IMR-90 (cell line): Measurements from ENCODE around the gene RBPJ. TPM values are rescaled to one million over a fixed set of nuclear protein-coding genes. Genes with fewer than 3 reads are reported as not detected.

Source experiments
- ATAC-seq: fragments of 200-7000 bp; cut with Tn5 transposase; 2 replicates; pipeline ENCODE4 v1.9.1; 2020; ENCODE audit warnings: low read depth, mild to moderate bottlenecking, moderate library complexity
- BruUV-seq: library from RNA; stranded (reverse); fragments of 400-500 nt; replicated peaks from 2 replicates; lab custom pipeline; 2021; lab: Mats Ljungman, UMichigan
- CTCF ChIA-PET: fragments of 300-600 bp; formaldehyde crosslinking; extraction: SDS; loops from one replicate; lab custom pipeline; 2021; ENCODE audit warnings: antibody characterized with exemption; lab: Yijun Ruan, JAX
- POLR2A ChIA-PET: fragments of 300-600 bp; sonication (Branson Sonifier 250); formaldehyde crosslinking; loops from one replicate; lab custom pipeline; 2022; ENCODE audit warnings: antibody characterized with exemption; ENCODE audit not compliant: unreplicated experiment; lab: Charles Lee
- DNase-seq: peaks from one replicate; pipeline ENCODE4 v3.0.0; 2013
- H2AFZ ChIP-seq: replicated peaks from 2 replicates; pipeline ENCODE3; 2013; ENCODE audit warnings: low read length, mild to moderate bottlenecking; ENCODE audit not compliant: poor library complexity
- H2AK5ac ChIP-seq: 2 replicates; pipeline ENCODE4 v1.6.1; 2013; ENCODE audit warnings: low read depth, low read length, inconsistent platforms
- H2AK9ac ChIP-seq: replicated peaks from 2 replicates; pipeline ENCODE3; 2013; ENCODE audit warnings: mild to moderate bottlenecking, low read depth, low read length, moderate library complexity; ENCODE audit not compliant: poor library complexity
- H2BK120ac ChIP-seq: 2 replicates; pipeline ENCODE4 v1.6.1; 2013; ENCODE audit warnings: low read depth, low read length, inconsistent platforms
- H2BK15ac ChIP-seq: 3 replicates; pipeline ENCODE4 v1.6.1; 2013; ENCODE audit warnings: low read depth, low read length, inconsistent platforms
- H2BK20ac ChIP-seq: 2 replicates; pipeline ENCODE4 v1.6.1; 2013; ENCODE audit warnings: low read depth, mild to moderate bottlenecking, inconsistent platforms, low read length, moderate library complexity
- H2BK5ac ChIP-seq: 2 replicates; pipeline ENCODE4 v1.6.1; 2013; ENCODE audit warnings: mild to moderate bottlenecking, low read depth, low read length, inconsistent platforms; ENCODE audit not compliant: poor library complexity, severe bottlenecking
- H3K14ac ChIP-seq: replicated peaks from 2 replicates; pipeline ENCODE4 v1.6.1; 2013; ENCODE audit warnings: low read depth, low read length, inconsistent platforms
- H3K18ac ChIP-seq: 2 replicates; pipeline ENCODE4 v1.6.1; 2013; ENCODE audit warnings: low read depth, low read length, control low read depth
- H3K23ac ChIP-seq: 2 replicates; pipeline ENCODE4 v1.6.1; 2013; ENCODE audit warnings: low read depth, low read length, inconsistent platforms
- H3K27ac ChIP-seq: 2 replicates; pipeline ENCODE4 v1.5.1; 2013; ENCODE audit warnings: mild to moderate bottlenecking, control low read depth, low read length; ENCODE audit not compliant: insufficient read depth
- H3K27me3 ChIP-seq: 2 replicates; pipeline ENCODE4 v1.6.1; 2013; ENCODE audit warnings: low read length; ENCODE audit not compliant: control insufficient read depth, insufficient read depth
- H3K36me3 ChIP-seq: 2 replicates; pipeline ENCODE4 v1.6.1; 2013; ENCODE audit warnings: low read length, mixed read lengths; ENCODE audit not compliant: control insufficient read depth, insufficient read depth
- H3K4ac ChIP-seq: 2 replicates; pipeline ENCODE4 v1.6.1; 2013; ENCODE audit warnings: low read depth, low read length, inconsistent platforms
- H3K4me1 ChIP-seq: 2 replicates; pipeline ENCODE4 v1.6.1; 2013; ENCODE audit warnings: low read length, mixed read lengths; ENCODE audit not compliant: control insufficient read depth, insufficient read depth
- H3K4me2 ChIP-seq: 2 replicates; pipeline ENCODE4 v1.6.1; 2013; ENCODE audit warnings: low read depth, mild to moderate bottlenecking, control low read depth, low read length, moderate library complexity
- H3K4me3 ChIP-seq: 2 replicates; pipeline ENCODE4 v1.5.1; 2013; ENCODE audit warnings: low read depth, mild to moderate bottlenecking, control low read depth, low read length, moderate library complexity; ENCODE audit not compliant: insufficient read depth
- H3K56ac ChIP-seq: 2 replicates; pipeline ENCODE4 v1.6.1; 2013; ENCODE audit warnings: low read length, inconsistent platforms; ENCODE audit not compliant: insufficient read depth; ENCODE audit errors: extremely low read depth
- H3K79me1 ChIP-seq, 2 experiments: 2 replicates each; pipeline ENCODE4 v1.6.1; 2013; ENCODE audit warnings: low read length in 2 of 2, inconsistent platforms in 1 of 2, low read depth in 1 of 2
- H3K9ac ChIP-seq: 2 replicates; pipeline ENCODE4 v1.6.1; 2013; ENCODE audit warnings: low read depth, low read length, control low read depth
- H3K9me1 ChIP-seq: 2 replicates; pipeline ENCODE4 v1.6.1; 2013; ENCODE audit warnings: low read length, inconsistent platforms; ENCODE audit not compliant: insufficient read depth
- H3K9me3 ChIP-seq: 2 replicates; pipeline ENCODE4 v1.6.1; 2013; ENCODE audit warnings: low read length; ENCODE audit not compliant: control insufficient read depth, insufficient read depth
- H4K20me1 ChIP-seq: 2 replicates; pipeline ENCODE4 v1.6.1; 2013; ENCODE audit warnings: low read length, inconsistent platforms; ENCODE audit not compliant: insufficient read depth
- H4K5ac ChIP-seq: 2 replicates; pipeline ENCODE4 v1.6.1; 2013; ENCODE audit warnings: mild to moderate bottlenecking, low read depth, low read length, control low read depth
- H4K8ac ChIP-seq, 2 experiments: 2 replicates each; pipeline ENCODE4 v1.6.1; 2013; ENCODE audit warnings: low read depth in 2 of 2, low read length in 2 of 2, control low read depth in 1 of 2, inconsistent platforms in 1 of 2
- H4K91ac ChIP-seq: 2 replicates; pipeline ENCODE4 v1.6.1; 2013; ENCODE audit warnings: low read depth, low read length, inconsistent platforms; ENCODE audit not compliant: insufficient read depth
- BHLHE40 ChIP-seq: fragments of 150-350 bp; IDR thresholded peaks from 2 replicates; pipeline ENCODE4 v1.6.1; 2016; ENCODE audit warnings: mild to moderate bottlenecking, low read depth, low read length
- CEBPB ChIP-seq: IDR thresholded peaks from 2 replicates; pipeline ENCODE4 v1.6.1; 2012; ENCODE audit warnings: low read depth, low read length, improper control_type of control experiment
- CHD1 ChIP-seq: IDR thresholded peaks from 2 replicates; pipeline ENCODE4 v1.6.1; 2012; ENCODE audit warnings: low read depth, low read length, improper control_type of control experiment
- CTCF ChIP-seq: conservative IDR thresholded peaks from 2 replicates; pipeline ENCODE4 v1.5.1; 2012; ENCODE audit warnings: mild to moderate bottlenecking, low read depth, low read length, improper control_type of control experiment
- ELK1 ChIP-seq: fragments of 150-350 bp; IDR thresholded peaks from 2 replicates; pipeline ENCODE4 v1.6.1; 2016; ENCODE audit warnings: low read depth, mild to moderate bottlenecking, low read length, moderate library complexity, borderline replicate concordance
- FOS ChIP-seq: fragments of 150-350 bp; IDR thresholded peaks from 2 replicates; pipeline ENCODE4 v1.6.1; 2016; ENCODE audit warnings: low read depth, low read length
- MAFK ChIP-seq: IDR thresholded peaks from 2 replicates; pipeline ENCODE4 v1.6.1; 2012; ENCODE audit warnings: low read depth, low read length, improper control_type of control experiment
- MAZ ChIP-seq: IDR thresholded peaks from 2 replicates; pipeline ENCODE4 v1.6.1; 2012; ENCODE audit warnings: low read depth, mild to moderate bottlenecking, low read length, improper control_type of control experiment, moderate library complexity, borderline replicate concordance
- MXI1 ChIP-seq: IDR thresholded peaks from 2 replicates; pipeline ENCODE4 v1.6.1; 2012; ENCODE audit warnings: low read depth, mild to moderate bottlenecking, low read length, moderate library complexity, borderline replicate concordance
- NFE2L2 ChIP-seq: fragments of 150-350 bp; IDR thresholded peaks from 2 replicates; pipeline ENCODE4 v1.6.1; 2016; ENCODE audit warnings: low read depth, mild to moderate bottlenecking, low read length
- POLR2A ChIP-seq: IDR thresholded peaks from 2 replicates; pipeline ENCODE4 v1.6.1; 2012; ENCODE audit warnings: mild to moderate bottlenecking, low read depth, low read length
- RAD21 ChIP-seq: IDR thresholded peaks from 2 replicates; pipeline ENCODE4 v1.6.1; 2012; ENCODE audit warnings: low read length, improper control_type of control experiment
- RCOR1 ChIP-seq: IDR thresholded peaks from 2 replicates; pipeline ENCODE4 v1.6.1; 2012; ENCODE audit warnings: mild to moderate bottlenecking, low read length, improper control_type of control experiment; ENCODE audit not compliant: insufficient replicate concordance
- RFX5 ChIP-seq: IDR thresholded peaks from 2 replicates; pipeline ENCODE4 v1.8.0; 2012; ENCODE audit warnings: low read depth, mild to moderate bottlenecking, low read length, moderate library complexity
- SMC3 ChIP-seq: fragments of 150-350 bp; IDR thresholded peaks from 2 replicates; pipeline ENCODE4 v1.6.1; 2016; ENCODE audit warnings: low read depth, mild to moderate bottlenecking, antibody characterized with exemption, low read length, moderate library complexity
- USF2 ChIP-seq: fragments of 150-350 bp; IDR thresholded peaks from 2 replicates; pipeline ENCODE4 v1.6.1; 2017; ENCODE audit warnings: mild to moderate bottlenecking, antibody characterized with exemption, low read length, low read depth
- WGBS, 2 experiments: methylation state at CpG; one replicate each; pipeline versions ENCODE4 v1.1.5 to v1.1.7; 2013; ENCODE audit warnings: missing lambda C conversion rate in 2 of 2; ENCODE audit not compliant: insufficient read length in 1 of 2; ENCODE audit errors: extremely low coverage in 2 of 2; 5-methylcytosine and 5-hydroxymethylcytosine counted together
- dilution Hi-C: fragments of 300-500 bp; cut with HindIII; formaldehyde crosslinking; loops from one replicate; pipeline ENCODE4 v1.14.3; 2018; ENCODE audit warnings: low sequenced_read_pairs; ENCODE audit not compliant: unreplicated experiment
- in situ Hi-C: fragments of 300-500 bp; cut with MboI; formaldehyde crosslinking; loops from 3 replicates; pipeline ENCODE4 v1.14.3; 2019; ENCODE audit warnings: low sequenced_read_pairs, inconsistent platforms, mixed read lengths
- intact Hi-C: fragments of 100-400 bp; cut with micrococcal nuclease; formaldehyde crosslinking; loops from 2 replicates; pipeline ENCODE4 v1.10.0; 2022
- polyA plus RNA-seq, 3 experiments: library from polyadenylated mRNA; depleted of rRNA; stranded (reverse); fragments of >200 nt; gene quantifications; 2 replicates each; pipeline ENCODE4 v1.2.3, GENCODE V29; 2012; ENCODE audit warnings: low replicate concordance in 1 of 3
- total RNA-seq: library from RNA; depleted of rRNA; stranded (reverse); fragments of >200 nt; gene quantifications from 2 replicates; pipeline ENCODE4 v1.2.3, GENCODE V29; 2012

The RBPJ gene
- total and polyA plus RNA-seq, 2 of the 4 experiments (the other 2 are of a cell fraction): 50.3 to 148 TPM

- no peaks in the 10 kb centered on the region for H3K36me3 ChIP-seq
- H2BK15ac ChIP-seq: no peak overlapping the region
- H4K20me1 ChIP-seq: no peaks in the 10 kb centered on the region
- BruUV-seq: no TSS peak
- H2AK5ac ChIP-seq: no peak overlapping the region
- intact Hi-C loops: no loop called here
- H3K27ac ChIP-seq: no peak overlapping the region
- H2BK20ac ChIP-seq: no peak overlapping the region
- in situ Hi-C loops: no loop called here
- no peak overlapping the region for H3K56ac ChIP-seq
- no peak overlapping the region for H2BK120ac ChIP-seq
- POLR2A ChIA-PET: no interaction called here
- H3K23ac ChIP-seq: no peak overlapping the region
- peaks cover 4% of the 10 kb centered on the region for H3K4me1 ChIP-seq
- H3K18ac ChIP-seq: peak overlapping the region; percentile 29; the same call in 1 of the 2 replicates
- no peak overlapping the region for H3K4me3 ChIP-seq
- H4K5ac ChIP-seq: no peak overlapping the region
- peaks cover 16% of the 10 kb centered on the region for H3K27me3 ChIP-seq
- no peaks in the 10 kb centered on the region for H3K9me3 ChIP-seq
- no peaks in the 10 kb centered on the region for H3K79me1 ChIP-seq
- no peak overlapping the region for H2BK5ac ChIP-seq
- H3K9me1 ChIP-seq: no peaks in the 10 kb centered on the region
- H3K14ac ChIP-seq: no peak overlapping the region
- CTCF ChIA-PET: no interaction called here
- no peak overlapping the region for H2AFZ ChIP-seq
- no peak overlapping the region for H4K91ac ChIP-seq
- no peak for TF ChIP-seq ELK1
- TF ChIP-seq USF2: no peak
- TF ChIP-seq MAFK: no peak
- no peak for TF ChIP-seq RCOR1
- TF ChIP-seq SMC3: no peak
- no peak for TF ChIP-seq FOS
- TF ChIP-seq RAD21: no peak
- no peak for TF ChIP-seq CEBPB
- TF ChIP-seq MAZ: no peak
- TF ChIP-seq POLR2A: no peak
- no peak for TF ChIP-seq CTCF
- TF ChIP-seq MXI1: no peak
- TF ChIP-seq NFE2L2: no peak
- TF ChIP-seq RFX5: no peak
- no peak for TF ChIP-seq CHD1
- no peak for TF ChIP-seq BHLHE40
- no peak overlapping the region for H4K8ac ChIP-seq
- no peak for DNase-seq
- no peak for ATAC-seq
- WGBS, 2 experiments: 80% methylated on average over 2 of the region's 5 CpGs; no CpG with 5 or more reads in 1 of the 2 experiments
- no peak overlapping the region for H3K9ac ChIP-seq
- no peak overlapping the region for H3K4ac ChIP-seq
- no peak overlapping the region for H3K4me2 ChIP-seq
- H2AK9ac ChIP-seq: no peak overlapping the region
- dilution Hi-C loops: no loop called here
Observed at GRCh38 chr4:26484516-26484915, 163.7 kb downstream of the RBPJ start.
